Mucosa of descending colon (tissue), 3 donors: ENCODE results near the gene PERM1. TPM values are rescaled to one million over a fixed set of nuclear protein-coding genes. Genes with fewer than 3 reads are reported as not detected.

ENCODE experiments used
- ATAC-seq: fragments of 200-7000 bp; cut with Tn5 transposase; one replicate; pipeline ENCODE4 v1.9.1; 2020; ENCODE audit warnings: mild to moderate bottlenecking, moderate library complexity
- DNase-seq, 3 donors: peaks; one replicate each; pipeline ENCODE4 v3.0.0-alpha.2; 2020
- H3K36me3 ChIP-seq: fragments of 200-600 bp; one replicate; pipeline ENCODE4 v1.8.0; 2021; ENCODE audit warnings: low read depth, mild to moderate bottlenecking
- H3K4me1 ChIP-seq: fragments of 200-600 bp; one replicate; pipeline ENCODE4 v1.8.0; 2021; ENCODE audit warnings: low read depth, mild to moderate bottlenecking
- H3K4me3 ChIP-seq: fragments of 200-600 bp; one replicate; pipeline ENCODE4 v1.8.0; 2021; ENCODE audit warnings: mild to moderate bottlenecking
- H3K9me3 ChIP-seq: fragments of 200-600 bp; one replicate; pipeline ENCODE4 v1.8.0; 2021; ENCODE audit warnings: mild to moderate bottlenecking
- CTCF ChIP-seq: fragments of 200-600 bp; IDR thresholded peaks from one replicate; pipeline ENCODE4 v1.8.0; 2022; ENCODE audit warnings: antibody characterized with exemption, mild to moderate bottlenecking
- intact Hi-C, 2 donors: fragments of 100-400 bp; cut with DNase I in 1 of 2; cut with micrococcal nuclease in 1 of 2; formaldehyde crosslinking; loops; one replicate each; pipeline versions ENCODE4 v1.11.0 to v1.11.1; 2022; cut with DNase I, micrococcal nuclease
- total RNA-seq, 3 donors: library from RNA; stranded (reverse); fragmentation: NEBNext Ultra II Directional in 2 of 3; extraction: Animal tissue kit (Norgen Biotek cat#: 25700) in 2 of 3; gene quantifications; one replicate each; pipeline versions ENCODE4 v1.2.1 to v1.2.4, GENCODE V29; 2021 to 2023
- donor health status: DM: no; HTN: no; CAD: no; lungs with moderate emphysema.
- donor health status: DM: no; HTN: no; CAD: no.
- donor health status: DM: no; HTN: yes; CAD: no.

PERM1 gene
- total RNA-seq, 3 donors from 2014 or later: 0.24 TPM; not detected in 2

GRCh38 chr1:1006305-1007159 is 24.6 kb upstream of the PERM1 start:
- intact Hi-C loops: no loop called here
- ATAC-seq (peak; percentile 90), DNase-seq (peak; percentile 84 to 86 (median 85))
- Histone ChIP-seq H3K36me3 (no peaks in the 10 kb centered on the region), H3K9me3 (no peaks in the 10 kb centered on the region), H3K4me1 (peaks cover 17% of the 10 kb centered on the region), H3K4me3 (no peak overlapping the region)
- TF ChIP-seq CTCF: no peak

- Histone ChIP-seq H3K36me3 (no peaks in the 10 kb centered on the region), H3K4me3 (no peak overlapping the region), H3K9me3 (no peaks in the 10 kb centered on the region), H3K4me1 (peaks cover 22% of the 10 kb centered on the region)
- DNase-seq: peak in 1 of 3 donors; percentile 56
- no peak for TF ChIP-seq CTCF
- ATAC-seq: no peak
- intact Hi-C loops: no loop called here
Measured at GRCh38 chr1:1005774-1006304, 23.9 kb upstream of the PERM1 start.

- H3K4me3 ChIP-seq: no peak overlapping the region
Measured at GRCh38 chr1:1004780-1005697, 23.1 kb upstream of the PERM1 start.

GRCh38 chr1:1004420-1004779 is 22.5 kb upstream of the PERM1 start:
- Histone ChIP-seq H3K9me3 (no peaks in the 10 kb centered on the region), H3K4me3 (no peak overlapping the region), H3K36me3 (no peaks in the 10 kb centered on the region), H3K4me1 (peaks cover 30% of the 10 kb centered on the region)
- ATAC-seq: no peak
- TF ChIP-seq CTCF: no peak
- intact Hi-C loops: no loop called here
- peak in 2 of 3 donors; percentile 28 to 44 for DNase-seq

More at GRCh38 chr1:1004780-1005697, 23.1 kb upstream of the PERM1 start:
- no peak for TF ChIP-seq CTCF
- peaks cover 28% of the 10 kb centered on the region for H3K4me1 ChIP-seq
- H3K36me3 ChIP-seq: no peaks in the 10 kb centered on the region
- DNase-seq (peak in 2 of 3 donors; percentile 54 to 67), ATAC-seq (peak; percentile 40)
- intact Hi-C loops: no loop called here
- H3K9me3 ChIP-seq: no peaks in the 10 kb centered on the region

GRCh38 chr1:1003618-1004419 is 21.9 kb upstream of the PERM1 start:
- intact Hi-C loops: no loop called here
- Histone ChIP-seq H3K9me3 (no peaks in the 10 kb centered on the region), H3K4me3 (no peak overlapping the region), H3K4me1 (peaks cover 34% of the 10 kb centered on the region), H3K36me3 (no peaks in the 10 kb centered on the region)
- peak; percentile 6 to 46 (median 35) for DNase-seq
- TF ChIP-seq CTCF: no peak
- ATAC-seq: no peak
